ENCODE results near the gene NXF1.
A peak's percentile ranks its signal among the peaks of the same experiment; 100 is the strongest.
"Not testable (repeated sequence)": the region's sequence is repeated elsewhere in the genome, so short reads cannot be mapped to it uniquely, and the experiment has no call there.

Gene NXF1

GRCh38 chr11:62832336-62833234, 27.3 kb upstream of the NXF1 start, which contains the start of gene TEX54:
Gene TEX54 (minus strand): TSS chr11:62832841.
- H3K4me3 ChIP-seq (ENCODE audit: low read depth, low read length): peak within 1 kb of the TSS; percentile 77

- peak within 1 kb of the TSS; percentile 77 for H3K4me3 ChIP-seq (ENCODE audit: low read depth, low read length)
Observed at GRCh38 chr11:62831520-62832335, 26.5 kb upstream of the NXF1 start, which contains the start of gene STX5. Gene STX5 (minus strand): TSS chr11:62832051. CDS start chr11:62831243, 808 bp downstream.

- H3K4me3 ChIP-seq (ENCODE audit: low read depth, low read length): peak overlapping the region; percentile 77
Observed at GRCh38 chr11:62830904-62831519, 25.8 kb upstream of the NXF1 start.

- H3K4me3 ChIP-seq (ENCODE audit: low read depth, low read length): not testable (repeated sequence)
Observed at GRCh38 chr11:62828130-62828529, 22.9 kb upstream of the NXF1 start.

GRCh38 chr11:62823677-62824076, 18.4 kb upstream of the NXF1 start:
- H3K4me3 ChIP-seq (ENCODE audit: low read depth, low read length): no peak overlapping the region

GRCh38 chr11:62817129-62817528, 11.9 kb upstream of the NXF1 start:
- H3K4me3 ChIP-seq (ENCODE audit: low read depth, low read length): no peak overlapping the region

GRCh38 chr11:62816557-62816956, 11.3 kb upstream of the NXF1 start:
- no peak overlapping the region for H3K4me3 ChIP-seq (ENCODE audit: low read depth, low read length)

- H3K4me3 ChIP-seq (ENCODE audit: low read depth, low read length): no peak overlapping the region
Observed at GRCh38 chr11:62811659-62812058, 6.4 kb upstream of the NXF1 start.

GRCh38 chr11:62810748-62811147, 5.5 kb upstream of the NXF1 start:
- no peak overlapping the region for H3K4me3 ChIP-seq (ENCODE audit: low read depth, low read length)

GRCh38 chr11:62806611-62807121, 1.4 kb upstream of the NXF1 start:
- H3K4me3 ChIP-seq (ENCODE audit: low read depth, low read length): no peak overlapping the region

GRCh38 chr11:62805961-62806441, 761 bp upstream of the NXF1 start:
- peak overlapping the region; percentile 69 for H3K4me3 ChIP-seq (ENCODE audit: low read depth, low read length)

- H3K4me3 ChIP-seq (ENCODE audit: low read depth, low read length): peak overlapping the region; percentile 69
Observed at GRCh38 chr11:62804310-62805075, 747 bp downstream of the NXF1 start.

GRCh38 chr11:62801071-62801470, 4.2 kb downstream of the NXF1 start:
- H3K4me3 ChIP-seq (ENCODE audit: low read depth, low read length): no peak overlapping the region

GRCh38 chr11:62799486-62799885, 5.8 kb downstream of the NXF1 start:
- no peak overlapping the region for H3K4me3 ChIP-seq (ENCODE audit: low read depth, low read length)

- H3K4me3 ChIP-seq (ENCODE audit: low read depth, low read length): no peak overlapping the region
Observed at GRCh38 chr11:62796281-62796680, 9.0 kb downstream of the NXF1 start.

- H3K4me3 ChIP-seq (ENCODE audit: low read depth, low read length): no peak overlapping the region
Observed at GRCh38 chr11:62794201-62794775, 11.0 kb downstream of the NXF1 start.

- peak overlapping the region; percentile 97 for H3K4me3 ChIP-seq (ENCODE audit: low read depth, low read length)
Observed at GRCh38 chr11:62792202-62792575, 13.1 kb downstream of the NXF1 start.

GRCh38 chr11:62791501-62792201, 13.6 kb downstream of the NXF1 start, which contains the start of gene TMEM223:
Gene TMEM223 (minus strand): TSS chr11:62792006. CDS start chr11:62791994, 12 bp downstream.
- H3K4me3 ChIP-seq (ENCODE audit: low read depth, low read length): peak within 1 kb of the TSS; percentile 97

- H3K4me3 ChIP-seq (ENCODE audit: low read depth, low read length): no peak overlapping the region
Observed at GRCh38 chr11:62789576-62789975, 15.7 kb downstream of the NXF1 start.

Measured in iPS-11a (cell line).